GM06990 (cell line): ENCODE measurements around the gene TCF7L1.
"Not testable (repeated sequence)": the region's sequence is repeated elsewhere in the genome, so short reads cannot be mapped to it uniquely, and the experiment has no call there.

ENCODE experiments used
- DNase-seq: peaks from one replicate; pipeline ENCODE4 v3.0.0-alpha.2; 2011; ENCODE audit not compliant: insufficient read length; ENCODE audit errors: extremely low read depth
- H3K27me3 ChIP-seq: replicated peaks from 2 replicates; pipeline ENCODE4 v1.6.0; 2011; ENCODE audit warnings: low read length; ENCODE audit not compliant: control insufficient read depth, insufficient read depth
- H3K36me3 ChIP-seq: 2 replicates; pipeline ENCODE4 v1.5.1; 2011; ENCODE audit warnings: low read length; ENCODE audit not compliant: control insufficient read depth, insufficient read depth
- H3K4me3 ChIP-seq: replicated peaks from 2 replicates; pipeline ENCODE4 v1.5.1; 2011; ENCODE audit warnings: low read depth, mild to moderate bottlenecking, control low read depth, low read length
- TF ChIP-seq, protein P1 (sequence below): IDR thresholded peaks from 2 replicates; pipeline ENCODE4 v1.5.1; 2011; ENCODE audit warnings: low read length, control low read depth, mild to moderate bottlenecking, inconsistent platforms; ENCODE audit not compliant: insufficient read depth, poor library complexity, severe bottlenecking

The TCF7L1 gene

DNA sequence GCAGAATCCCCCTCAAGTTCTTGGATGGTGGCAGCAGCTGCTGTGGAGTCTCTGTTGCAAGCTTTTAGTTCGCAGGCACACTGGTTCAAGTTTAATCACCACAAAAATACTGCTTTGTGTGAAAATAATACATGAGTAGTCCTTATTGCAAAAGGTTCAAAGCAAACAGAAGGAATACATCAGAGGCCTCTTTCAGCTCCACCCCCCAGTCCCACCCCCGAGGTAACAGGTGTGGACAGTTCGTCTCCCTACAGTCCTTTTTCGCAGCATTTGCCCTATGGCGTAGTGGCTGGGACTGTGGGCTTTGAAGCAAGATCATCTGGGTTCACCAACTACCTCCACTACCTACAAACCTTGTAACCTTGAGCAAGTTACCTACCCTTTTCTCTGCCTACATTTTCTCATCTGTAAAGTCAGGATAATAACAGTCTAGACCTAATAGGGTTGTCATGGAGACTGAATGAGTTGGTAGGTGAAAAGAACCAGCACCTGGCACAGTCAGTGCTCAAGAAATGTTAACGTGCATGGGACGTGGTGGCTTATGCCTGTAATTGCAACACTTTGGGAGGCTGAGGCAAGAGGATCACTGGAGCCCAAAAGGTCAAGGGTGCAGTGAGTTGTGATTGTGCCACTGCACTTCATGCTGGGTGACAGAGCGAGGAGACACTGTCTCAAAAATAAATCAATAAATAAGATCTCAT lies 61.7 kb downstream of the TCF7L1 start:
- TF ChIP-seq, protein P1, sequence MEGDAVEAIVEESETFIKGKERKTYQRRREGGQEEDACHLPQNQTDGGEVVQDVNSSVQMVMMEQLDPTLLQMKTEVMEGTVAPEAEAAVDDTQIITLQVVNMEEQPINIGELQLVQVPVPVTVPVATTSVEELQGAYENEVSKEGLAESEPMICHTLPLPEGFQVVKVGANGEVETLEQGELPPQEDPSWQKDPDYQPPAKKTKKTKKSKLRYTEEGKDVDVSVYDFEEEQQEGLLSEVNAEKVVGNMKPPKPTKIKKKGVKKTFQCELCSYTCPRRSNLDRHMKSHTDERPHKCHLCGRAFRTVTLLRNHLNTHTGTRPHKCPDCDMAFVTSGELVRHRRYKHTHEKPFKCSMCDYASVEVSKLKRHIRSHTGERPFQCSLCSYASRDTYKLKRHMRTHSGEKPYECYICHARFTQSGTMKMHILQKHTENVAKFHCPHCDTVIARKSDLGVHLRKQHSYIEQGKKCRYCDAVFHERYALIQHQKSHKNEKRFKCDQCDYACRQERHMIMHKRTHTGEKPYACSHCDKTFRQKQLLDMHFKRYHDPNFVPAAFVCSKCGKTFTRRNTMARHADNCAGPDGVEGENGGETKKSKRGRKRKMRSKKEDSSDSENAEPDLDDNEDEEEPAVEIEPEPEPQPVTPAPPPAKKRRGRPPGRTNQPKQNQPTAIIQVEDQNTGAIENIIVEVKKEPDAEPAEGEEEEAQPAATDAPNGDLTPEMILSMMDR = no peak
- peaks cover 2% of the 10 kb centered on the region for H3K27me3 ChIP-seq
- H3K4me3 ChIP-seq = no peak overlapping the region
- no peak for DNase-seq
- H3K36me3 ChIP-seq = no peaks in the 10 kb centered on the region

DNA sequence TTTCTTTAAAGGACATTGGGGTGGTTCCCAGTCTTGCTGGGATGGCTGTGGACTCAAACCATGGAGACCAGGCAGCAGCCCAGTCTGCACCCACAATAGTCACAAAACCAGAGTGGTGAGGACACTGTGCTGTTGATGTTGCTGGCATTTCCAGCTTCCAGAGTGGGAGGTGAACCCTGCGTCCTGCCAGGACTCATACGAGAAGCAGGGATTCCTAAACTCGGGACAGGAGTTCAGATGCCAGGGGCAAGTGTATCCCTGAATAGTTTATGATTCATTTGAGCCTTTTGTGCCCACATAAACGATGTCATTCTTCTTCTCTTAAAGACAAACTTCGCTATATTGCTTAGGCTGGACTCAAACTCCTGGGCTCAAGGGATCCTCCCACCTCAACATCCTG lies 62.8 kb downstream of the TCF7L1 start:
- H3K36me3 ChIP-seq = no peaks in the 10 kb centered on the region
- no peaks in the 10 kb centered on the region; the same call in none of the 2 replicates for H3K27me3 ChIP-seq
- no peak for DNase-seq
- TF ChIP-seq, protein P1 = no peak
- no peak overlapping the region for H3K4me3 ChIP-seq

DNA sequence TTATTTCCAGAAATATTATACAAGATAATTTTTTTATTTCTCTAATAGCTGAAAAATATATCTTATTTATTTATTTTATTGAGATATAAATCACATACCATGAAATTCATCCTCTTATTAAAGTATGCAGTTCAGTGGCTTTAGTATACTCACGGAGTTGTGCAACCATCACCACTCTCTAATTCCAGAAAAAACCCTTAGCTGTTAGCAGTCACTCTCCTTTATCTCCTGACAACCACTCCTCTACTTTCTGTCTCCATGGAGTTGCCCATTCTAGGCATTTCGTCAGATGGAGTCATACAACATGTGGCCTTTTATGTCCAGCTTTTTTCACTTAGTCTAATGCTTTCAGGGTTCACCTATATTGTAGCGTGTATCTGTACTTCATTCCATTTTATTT lies 66.5 kb downstream of the TCF7L1 start:
- H3K36me3 ChIP-seq = no peaks in the 10 kb centered on the region
- DNase-seq = no peak
- TF ChIP-seq, protein P1 = no peak
- no peaks in the 10 kb centered on the region; the same call in 1 of the 2 replicates for H3K27me3 ChIP-seq
- no peak overlapping the region for H3K4me3 ChIP-seq

DNA sequence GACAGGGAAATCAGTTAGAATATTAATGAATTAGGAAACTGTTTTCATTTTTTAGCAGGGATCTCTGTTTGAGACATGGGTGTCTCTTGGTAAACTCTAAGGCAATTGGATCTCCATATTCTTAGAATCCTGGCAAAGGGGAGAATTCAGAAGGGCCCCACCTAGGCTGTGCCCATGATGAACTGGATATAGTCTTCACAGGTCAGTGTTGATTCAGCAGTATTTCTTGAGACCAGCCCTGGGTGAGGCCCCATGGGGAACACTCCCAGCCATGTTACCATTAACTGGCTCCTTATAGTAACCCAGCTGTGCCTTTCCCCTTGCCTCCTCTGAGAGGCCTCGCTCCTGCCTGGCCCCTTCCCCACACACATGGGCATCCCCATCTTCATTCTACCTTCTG lies 76.7 kb downstream of the TCF7L1 start:
- H3K27me3 ChIP-seq = no peaks in the 10 kb centered on the region
- TF ChIP-seq, protein P1 = no peak
- H3K36me3 ChIP-seq = no peaks in the 10 kb centered on the region
- no peak overlapping the region for H3K4me3 ChIP-seq
- DNase-seq = no peak

DNA sequence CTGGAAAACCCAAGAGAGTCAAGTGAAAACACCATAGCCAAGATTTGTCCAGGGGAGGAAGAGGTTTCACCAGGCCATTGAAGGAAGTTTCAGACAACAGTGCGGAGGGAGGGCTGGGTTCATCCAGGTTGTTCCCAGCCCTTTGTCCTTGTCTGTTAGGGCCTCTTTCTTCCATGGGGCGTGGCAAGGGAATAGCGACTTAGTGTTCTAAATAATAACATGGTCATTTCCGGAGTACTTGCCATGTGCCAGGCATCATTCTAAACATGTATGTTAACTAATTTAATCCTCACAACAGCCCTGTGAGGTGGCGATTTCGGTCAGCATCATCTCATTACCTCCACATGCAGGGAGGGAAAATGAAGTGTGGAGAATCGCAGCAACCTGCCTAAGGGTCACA lies 77.3 kb downstream of the TCF7L1 start:
- Histone ChIP-seq H3K27me3 (no peaks in the 10 kb centered on the region), H3K36me3 (no peaks in the 10 kb centered on the region), H3K4me3 (no peak overlapping the region)
- DNase-seq = no peak
- TF ChIP-seq, protein P1 = no peak

DNA sequence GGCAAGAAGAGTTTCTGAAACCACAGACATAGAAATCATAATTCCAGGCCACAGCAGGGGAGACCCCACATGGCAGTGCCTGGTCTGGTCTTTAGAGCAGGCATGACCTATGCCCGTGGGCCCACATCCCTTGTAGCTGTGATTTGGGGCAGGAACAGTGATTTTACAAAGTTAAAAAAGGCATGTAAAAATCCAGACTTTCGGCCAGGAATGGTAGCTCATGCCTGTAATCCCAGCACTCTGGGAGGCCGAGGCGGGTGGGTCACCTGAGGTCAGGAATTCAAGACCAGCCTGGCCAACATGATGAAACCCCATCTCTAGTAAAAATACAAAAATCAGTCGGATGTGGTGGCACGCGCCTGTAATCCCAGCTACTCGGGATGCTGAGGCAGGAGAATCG lies 78.4 kb downstream of the TCF7L1 start:
- H3K36me3 ChIP-seq, DNase-seq, H3K4me3 ChIP-seq, H3K27me3 ChIP-seq: not testable (repeated sequence)
